ENCODE results near the gene HEMK1. TPM values are rescaled to one million over a fixed set of nuclear protein-coding genes. Genes with fewer than 3 reads are reported as not detected.

Gene HEMK1
- total and polyA plus RNA-seq, 9 donors: 6.8 to 35.3 (median 23.8) TPM

GRCh38 chr3:50604628-50605588, 35.6 kb downstream of the HEMK1 start:
- Histone ChIP-seq H3K9me3 (no peaks in the 10 kb centered on the region), H3K27ac (peak overlapping the region; percentile 1 to 98), H3K27me3 (no peaks in the 10 kb centered on the region), H3K4me3 (no peak overlapping the region), H3K36me3 (no peaks in the 10 kb centered on the region), H3K4me1 (ENCODE audit: insufficient read depth) (peaks cover 62% of the 10 kb centered on the region)
- WGBS, 3 donors: 20 to 40% (median 22%) methylated on average over 11 to 14 of the region's 14 CpGs
- intact Hi-C loops (cut with DNase I): loop anchor here in 2 of 4 donors (5.0 to 10.0 kb wide), 2 partner anchors 250 to 253 kb away; partner anchors contain the start of genes CYB561D2 (in 2 of the 2), NPRL2 (in 2 of the 2) and TMEM115 (in 1 of the 2)
- peak; percentile 86 to 95 (median 91) for DNase-seq
- TF ChIP-seq CTCF (IDR thresholded peaks at IDR 0.05): no peak
- TF ChIP-seq POLR2A (IDR thresholded peaks at IDR 0.05): no peak
- peak; percentile 34 for TF ChIP-seq EP300 (IDR thresholded peaks at IDR 0.05)

GRCh38 chr3:50605901-50606326, 36.6 kb downstream of the HEMK1 start:
- H3K9me3 ChIP-seq: no peaks in the 10 kb centered on the region
- intact Hi-C loops (cut with DNase I): loop anchor here in 2 of 4 donors (5.0 to 10.0 kb wide), 2 partner anchors 251 to 254 kb away; partner anchors contain the start of genes CYB561D2 (in 2 of the 2), NPRL2 (in 2 of the 2) and TMEM115 (in 1 of the 2)
- H3K4me3 ChIP-seq: no peak overlapping the region
- H3K27me3 ChIP-seq: no peaks in the 10 kb centered on the region
- H3K36me3 ChIP-seq: no peaks in the 10 kb centered on the region
- peak in 1 of 5 donors; percentile 23 for DNase-seq
- TF ChIP-seq EP300 (IDR thresholded peaks at IDR 0.05) (no peak), CTCF (IDR thresholded peaks at IDR 0.05) (no peak), POLR2A (IDR thresholded peaks at IDR 0.05) (no peak)
- H3K27ac ChIP-seq: peak overlapping the region in 1 of 2 donors; percentile 98
- peaks cover 60% of the 10 kb centered on the region for H3K4me1 ChIP-seq (ENCODE audit: insufficient read depth)
- 53 to 68% (median 55%) methylated on average over 5 of the region's 5 CpGs for WGBS, 3 donors

- no peak for DNase-seq
- TF ChIP-seq EP300 (IDR thresholded peaks at IDR 0.05) (no peak), CTCF (IDR thresholded peaks at IDR 0.05) (no peak), POLR2A (IDR thresholded peaks at IDR 0.05) (no peak)
- Histone ChIP-seq H3K36me3 (no peaks in the 10 kb centered on the region), H3K4me1 (ENCODE audit: insufficient read depth) (peaks cover 57% of the 10 kb centered on the region), H3K9me3 (no peaks in the 10 kb centered on the region), H3K27me3 (no peaks in the 10 kb centered on the region), H3K4me3 (no peak overlapping the region), H3K27ac (no peak overlapping the region)
- WGBS, 3 donors: 63 to 71% (median 64%) methylated on average over 6 of the region's 6 CpGs
- intact Hi-C loops (cut with DNase I): loop anchor here in 2 of 4 donors (5.0 to 10.0 kb wide), 2 partner anchors 252 to 254 kb away; partner anchors contain the start of genes CYB561D2 (in 2 of the 2), NPRL2 (in 2 of the 2) and TMEM115 (in 1 of the 2)
These were observed 37.3 kb downstream of the HEMK1 start for GRCh38 chr3:50606596-50606995.

GRCh38 chr3:50607271-50608091, 38.2 kb downstream of the HEMK1 start:
- TF ChIP-seq CTCF (IDR thresholded peaks at IDR 0.05): no peak
- TF ChIP-seq POLR2A (IDR thresholded peaks at IDR 0.05): no peak
- no peak for TF ChIP-seq EP300 (IDR thresholded peaks at IDR 0.05)
- peak in 2 of 5 donors; percentile 21 to 39 for DNase-seq
- Histone ChIP-seq H3K27ac (no peak overlapping the region), H3K4me1 (ENCODE audit: insufficient read depth) (peaks cover 53% of the 10 kb centered on the region), H3K9me3 (no peaks in the 10 kb centered on the region), H3K27me3 (no peaks in the 10 kb centered on the region), H3K36me3 (no peaks in the 10 kb centered on the region), H3K4me3 (no peak overlapping the region)
- intact Hi-C loops (cut with DNase I): loop anchor here in 2 of 4 donors (5.0 to 10.0 kb wide), 2 partner anchors 253 to 255 kb away; partner anchors contain the start of genes CYB561D2 (in 2 of the 2), NPRL2 (in 2 of the 2) and TMEM115 (in 1 of the 2)
- WGBS, 3 donors: 79 to 83% (median 80%) methylated on average over 29 of the region's 29 CpGs
